Measurements from ENCODE around the gene CHCHD10. TPM values are rescaled to one million over a fixed set of nuclear protein-coding genes. Genes with fewer than 3 reads are reported as not detected.

CHCHD10 gene
- total and polyA plus RNA-seq, 2 of the 4 experiments (the other 2 are of a cell fraction): 2.2 to 11.2 TPM

DNA sequence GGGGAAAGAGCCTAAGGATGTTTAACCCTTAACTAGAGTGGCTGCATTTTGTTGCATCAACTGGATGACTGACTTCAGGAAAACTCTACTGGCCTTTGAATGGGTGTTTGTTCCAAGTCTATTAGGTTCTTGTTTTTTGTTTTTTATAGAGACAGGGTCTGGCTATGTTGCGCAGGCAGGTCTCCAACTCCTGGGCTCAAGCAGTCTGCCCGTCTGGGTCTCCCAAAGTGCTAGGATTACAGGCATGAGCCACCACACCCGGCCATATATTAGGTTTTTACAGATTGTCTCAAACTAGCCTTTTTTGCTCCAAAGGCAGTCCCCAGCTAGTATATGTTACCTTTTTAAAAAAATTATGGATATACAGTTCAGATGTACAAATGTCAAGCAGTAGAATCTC lies 20.1 kb upstream of the CHCHD10 start:
- Histone ChIP-seq H4K8ac (ENCODE audit: low read depth in 2 of 2, low read length in 2 of 2) (no peak overlapping the region), H3K36me3 (ENCODE audit: control insufficient read depth, insufficient read depth, low read length) (peaks cover 19% of the 10 kb centered on the region), H3K4me1 (ENCODE audit: control insufficient read depth, insufficient read depth, low read length) (peaks cover 23% of the 10 kb centered on the region), H2BK5ac (ENCODE audit: low read depth, low read length, poor library complexity, severe bottlenecking) (no peak overlapping the region), H3K4me2 (ENCODE audit: low read depth, low read length) (peak overlapping the region; percentile 98), H3K4me3 (ENCODE audit: insufficient read depth, low read depth, low read length) (peak overlapping the region; percentile 76), H4K20me1 (ENCODE audit: insufficient read depth, low read length) (peaks cover 55% of the 10 kb centered on the region), H2BK20ac (ENCODE audit: low read depth, low read length) (no peak overlapping the region), H3K9me3 (ENCODE audit: control insufficient read depth, insufficient read depth, low read length) (no peaks in the 10 kb centered on the region), H4K5ac (ENCODE audit: low read depth, low read length) (no peak overlapping the region), H3K18ac (ENCODE audit: low read depth, low read length) (no peak overlapping the region), H3K23ac (ENCODE audit: low read depth, low read length) (peak overlapping the region; percentile 86), H4K91ac (ENCODE audit: insufficient read depth, low read depth, low read length) (no peak overlapping the region), H3K27me3 (ENCODE audit: control insufficient read depth, insufficient read depth, low read length) (no peaks in the 10 kb centered on the region), H2BK15ac (ENCODE audit: low read depth, low read length) (no peak overlapping the region), H2AK9ac (replicated peaks; ENCODE audit: low read depth, low read length, poor library complexity) (no peak overlapping the region), H2AFZ (replicated peaks; ENCODE audit: low read length, poor library complexity) (no peak overlapping the region), H2AK5ac (ENCODE audit: low read depth, low read length) (no peak overlapping the region), H3K9ac (ENCODE audit: low read depth, low read length) (peak overlapping the region; percentile 65; the same call in 1 of the 2 replicates), H3K27ac (ENCODE audit: insufficient read depth, low read length) (no peak overlapping the region), H3K9me1 (ENCODE audit: insufficient read depth, low read length) (peaks cover 21% of the 10 kb centered on the region), H2BK120ac (ENCODE audit: low read depth, low read length) (no peak overlapping the region), H3K79me1 (ENCODE audit: low read depth in 1 of 2, low read length in 2 of 2) (peaks cover 37 to 58% of the 10 kb centered on the region in 2 experiments), H3K4ac (ENCODE audit: low read depth, low read length) (no peak overlapping the region), H3K56ac (ENCODE audit: extremely low read depth, insufficient read depth, low read length) (no peak overlapping the region), H3K14ac (replicated peaks; ENCODE audit: low read depth, low read length) (no peak overlapping the region)
- POLR2A ChIA-PET (ENCODE audit: unreplicated experiment): no interaction called here
- dilution Hi-C loops (cut with HindIII; ENCODE audit: low sequenced_read_pairs, unreplicated experiment): no loop called here
- ATAC-seq (ENCODE audit: low read depth) (no peak), DNase-seq (no peak)
- intact Hi-C loops (cut with micrococcal nuclease): no loop called here
- CTCF ChIA-PET: no interaction called here
- TF ChIP-seq RAD21 (IDR thresholded peaks at IDR 0.05; ENCODE audit: low read length) (no peak), RCOR1 (IDR thresholded peaks at IDR 0.05; ENCODE audit: insufficient replicate concordance, low read length) (no peak), BHLHE40 (IDR thresholded peaks at IDR 0.05; ENCODE audit: low read depth, low read length) (no peak), POLR2A (IDR thresholded peaks at IDR 0.05; ENCODE audit: low read depth, low read length) (no peak), MXI1 (IDR thresholded peaks at IDR 0.05; ENCODE audit: borderline replicate concordance, low read depth, low read length) (no peak), SMC3 (IDR thresholded peaks at IDR 0.05; ENCODE audit: low read depth, low read length) (no peak), CEBPB (IDR thresholded peaks at IDR 0.05; ENCODE audit: low read depth, low read length) (no peak), MAFK (IDR thresholded peaks at IDR 0.05; ENCODE audit: low read depth, low read length) (no peak), MAZ (IDR thresholded peaks at IDR 0.05; ENCODE audit: borderline replicate concordance, low read depth, low read length) (no peak), FOS (IDR thresholded peaks at IDR 0.05; ENCODE audit: low read depth, low read length) (no peak), RFX5 (IDR thresholded peaks at IDR 0.05; ENCODE audit: low read depth, low read length) (no peak), CHD1 (IDR thresholded peaks at IDR 0.05; ENCODE audit: low read depth, low read length) (no peak), NFE2L2 (IDR thresholded peaks at IDR 0.05; ENCODE audit: low read depth, low read length) (no peak)
- TF ChIP-seq, protein P1, sequence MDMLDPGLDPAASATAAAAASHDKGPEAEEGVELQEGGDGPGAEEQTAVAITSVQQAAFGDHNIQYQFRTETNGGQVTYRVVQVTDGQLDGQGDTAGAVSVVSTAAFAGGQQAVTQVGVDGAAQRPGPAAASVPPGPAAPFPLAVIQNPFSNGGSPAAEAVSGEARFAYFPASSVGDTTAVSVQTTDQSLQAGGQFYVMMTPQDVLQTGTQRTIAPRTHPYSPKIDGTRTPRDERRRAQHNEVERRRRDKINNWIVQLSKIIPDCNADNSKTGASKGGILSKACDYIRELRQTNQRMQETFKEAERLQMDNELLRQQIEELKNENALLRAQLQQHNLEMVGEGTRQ (IDR thresholded peaks at IDR 0.05; ENCODE audit: low read depth, low read length): no peak
- TF ChIP-seq, protein P2, sequence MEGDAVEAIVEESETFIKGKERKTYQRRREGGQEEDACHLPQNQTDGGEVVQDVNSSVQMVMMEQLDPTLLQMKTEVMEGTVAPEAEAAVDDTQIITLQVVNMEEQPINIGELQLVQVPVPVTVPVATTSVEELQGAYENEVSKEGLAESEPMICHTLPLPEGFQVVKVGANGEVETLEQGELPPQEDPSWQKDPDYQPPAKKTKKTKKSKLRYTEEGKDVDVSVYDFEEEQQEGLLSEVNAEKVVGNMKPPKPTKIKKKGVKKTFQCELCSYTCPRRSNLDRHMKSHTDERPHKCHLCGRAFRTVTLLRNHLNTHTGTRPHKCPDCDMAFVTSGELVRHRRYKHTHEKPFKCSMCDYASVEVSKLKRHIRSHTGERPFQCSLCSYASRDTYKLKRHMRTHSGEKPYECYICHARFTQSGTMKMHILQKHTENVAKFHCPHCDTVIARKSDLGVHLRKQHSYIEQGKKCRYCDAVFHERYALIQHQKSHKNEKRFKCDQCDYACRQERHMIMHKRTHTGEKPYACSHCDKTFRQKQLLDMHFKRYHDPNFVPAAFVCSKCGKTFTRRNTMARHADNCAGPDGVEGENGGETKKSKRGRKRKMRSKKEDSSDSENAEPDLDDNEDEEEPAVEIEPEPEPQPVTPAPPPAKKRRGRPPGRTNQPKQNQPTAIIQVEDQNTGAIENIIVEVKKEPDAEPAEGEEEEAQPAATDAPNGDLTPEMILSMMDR (conservative IDR thresholded peaks at IDR 0.05; ENCODE audit: low read depth, low read length): no peak
- TF ChIP-seq, protein P3, sequence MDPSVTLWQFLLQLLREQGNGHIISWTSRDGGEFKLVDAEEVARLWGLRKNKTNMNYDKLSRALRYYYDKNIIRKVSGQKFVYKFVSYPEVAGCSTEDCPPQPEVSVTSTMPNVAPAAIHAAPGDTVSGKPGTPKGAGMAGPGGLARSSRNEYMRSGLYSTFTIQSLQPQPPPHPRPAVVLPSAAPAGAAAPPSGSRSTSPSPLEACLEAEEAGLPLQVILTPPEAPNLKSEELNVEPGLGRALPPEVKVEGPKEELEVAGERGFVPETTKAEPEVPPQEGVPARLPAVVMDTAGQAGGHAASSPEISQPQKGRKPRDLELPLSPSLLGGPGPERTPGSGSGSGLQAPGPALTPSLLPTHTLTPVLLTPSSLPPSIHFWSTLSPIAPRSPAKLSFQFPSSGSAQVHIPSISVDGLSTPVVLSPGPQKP (IDR thresholded peaks at IDR 0.05; ENCODE audit: borderline replicate concordance, low read depth, low read length): no peak
- in situ Hi-C loops (cut with MboI; ENCODE audit: low sequenced_read_pairs): no loop called here
- no CpG with 5 or more reads among the region's 3 CpGs for WGBS, 2 experiments (ENCODE audit: extremely low coverage in 2 of 2, insufficient read length in 1 of 2)
- BruUV-seq (replicated peaks): TSS peak; percentile 48

Data from IMR-90 (cell line).